Measurements from ENCODE around the gene PITPNB. TPM values are rescaled to one million over a fixed set of nuclear protein-coding genes. Genes with fewer than 3 reads are reported as not detected.
A peak's percentile ranks its signal among the peaks of the same experiment; 100 is the strongest.

The PITPNB gene
- total RNA-seq, 1 experiment from 2014 or later: 70.7 TPM

DNA sequence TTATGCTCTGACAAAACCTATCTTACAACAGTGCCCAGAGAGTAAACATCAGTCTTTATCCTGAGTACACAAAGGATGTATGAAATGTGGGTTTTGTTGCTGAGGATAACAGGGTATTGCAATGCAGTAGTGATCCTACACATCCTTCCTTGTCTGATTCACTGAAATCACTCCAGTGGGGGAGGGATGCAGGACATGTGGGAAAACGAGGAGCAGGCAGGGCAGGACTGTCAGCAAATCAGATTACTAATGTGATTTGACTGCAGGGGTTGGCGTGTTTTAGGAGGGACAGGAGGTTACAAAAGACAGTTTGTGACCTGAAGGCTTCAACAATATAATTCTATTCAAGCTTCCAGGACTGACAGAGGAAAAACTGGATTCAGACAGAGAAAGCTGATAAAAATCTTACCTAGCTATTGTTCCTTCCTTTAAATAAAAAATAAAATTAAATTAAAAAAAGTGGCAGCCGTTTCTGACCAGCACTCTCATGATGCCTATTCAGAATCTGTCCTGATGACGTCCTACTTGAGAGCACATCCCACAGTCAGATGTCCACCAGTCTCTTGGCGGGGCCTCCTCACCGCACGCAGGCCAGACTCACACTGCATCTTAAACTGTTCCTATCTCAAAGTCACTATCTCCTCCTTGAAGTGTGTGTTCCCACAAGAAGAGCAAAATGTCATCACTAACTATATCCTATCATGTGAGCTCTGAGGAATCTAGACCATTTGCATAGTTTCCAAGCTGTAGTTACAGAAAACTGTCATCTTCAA lies 66.9 kb downstream of the PITPNB start (continued):
- TF ChIP-seq, protein P1, sequence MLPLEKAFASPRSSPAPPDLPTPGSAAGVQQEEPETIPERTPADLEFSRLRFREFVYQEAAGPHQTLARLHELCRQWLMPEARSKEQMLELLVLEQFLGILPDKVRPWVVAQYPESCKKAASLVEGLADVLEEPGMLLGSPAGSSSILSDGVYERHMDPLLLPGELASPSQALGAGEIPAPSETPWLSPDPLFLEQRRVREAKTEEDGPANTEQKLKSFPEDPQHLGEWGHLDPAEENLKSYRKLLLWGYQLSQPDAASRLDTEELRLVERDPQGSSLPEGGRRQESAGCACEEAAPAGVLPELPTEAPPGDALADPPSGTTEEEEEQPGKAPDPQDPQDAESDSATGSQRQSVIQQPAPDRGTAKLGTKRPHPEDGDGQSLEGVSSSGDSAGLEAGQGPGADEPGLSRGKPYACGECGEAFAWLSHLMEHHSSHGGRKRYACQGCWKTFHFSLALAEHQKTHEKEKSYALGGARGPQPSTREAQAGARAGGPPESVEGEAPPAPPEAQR (CRISPR knock-in tag; IDR thresholded peaks at IDR 0.05): no peak
- no peak for TF ChIP-seq MXD4 (CRISPR knock-in tag; IDR thresholded peaks at IDR 0.05; ENCODE audit: borderline replicate concordance)

DNA sequence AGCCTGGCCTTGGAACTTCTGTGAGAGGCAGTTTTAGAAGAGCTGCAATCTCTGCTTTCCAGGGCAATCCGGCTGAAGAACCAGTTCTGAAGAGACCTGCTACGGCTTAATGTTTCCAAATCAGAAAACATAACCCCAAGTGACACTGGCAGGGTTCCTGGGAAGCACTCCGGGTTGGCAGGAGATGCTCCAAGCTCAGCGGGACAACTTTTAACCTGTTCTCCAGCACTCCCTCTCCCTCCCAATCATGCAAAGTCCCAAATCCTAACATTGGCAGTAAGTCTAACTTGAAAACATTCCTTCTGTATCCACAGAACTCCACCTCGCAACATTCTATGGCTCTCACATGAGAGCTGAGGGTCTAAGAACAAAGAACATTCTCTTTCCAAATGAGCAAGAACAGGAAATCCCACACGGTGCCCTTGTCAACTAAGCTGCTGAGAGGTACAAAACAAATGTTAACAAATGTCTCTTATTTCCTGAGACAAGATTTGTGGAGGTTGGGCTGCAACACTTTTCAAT lies 69.0 kb downstream of the PITPNB start:
- POLR2A ChIA-PET: interaction anchor here (0.8 kb wide), 1 partner anchor 10 kb away, joined by 3 read pairs; no protein-coding TSS in a partner anchor

DNA sequence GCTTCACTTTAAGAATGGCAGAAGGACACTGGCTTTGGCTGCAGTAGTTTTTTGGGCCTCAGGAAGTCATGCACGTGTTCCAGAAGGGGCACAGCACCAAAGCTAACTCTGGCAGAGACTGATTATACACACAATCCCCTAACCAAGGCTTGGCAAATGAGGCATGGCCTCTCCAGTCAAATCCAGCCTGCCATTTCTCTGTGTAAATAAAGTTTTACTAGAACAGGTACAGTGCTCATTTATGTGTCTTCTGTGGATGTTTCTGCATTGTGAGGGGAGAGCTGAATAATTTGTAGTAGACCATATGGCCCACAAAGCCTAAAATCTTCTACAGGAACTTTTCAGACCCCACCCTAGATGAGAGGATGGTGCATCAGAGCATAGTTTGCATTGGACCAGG lies 71.1 kb downstream of the PITPNB start:
- no peaks in the 10 kb centered on the region for H3K9me3 Mint-ChIP-seq
- H3K27me3 Mint-ChIP-seq (ENCODE audit: low read depth): no peaks in the 10 kb centered on the region
- ChIA-PET CTCF (interaction anchor here (0.9 kb wide), 1 partner anchor 39 kb away, joined by 3 read pairs; no protein-coding TSS in a partner anchor), POLR2A (interaction anchor here (0.7 kb wide), 1 partner anchor 816 kb away, joined by 3 read pairs; no protein-coding TSS in a partner anchor)
- peak overlapping the region; percentile 13; the same call in 1 of the 2 replicates for H3K27ac Mint-ChIP-seq
- TF ChIP-seq NR2C2 (CRISPR knock-in tag; IDR thresholded peaks at IDR 0.05) (no peak), CREM (CRISPR knock-in tag; IDR thresholded peaks at IDR 0.05) (no peak)
- H3K4me3 Mint-ChIP-seq: no peak overlapping the region
- no peak for ATAC-seq
- DNase-seq (ENCODE audit: low spot score): no peak
- H3K4me1 Mint-ChIP-seq: peaks cover 71% of the 10 kb centered on the region
- H3K36me3 Mint-ChIP-seq: peaks cover 19% of the 10 kb centered on the region

More for the DNA sequence above, 69.0 kb downstream of the PITPNB start:
- H3K36me3 Mint-ChIP-seq: peaks cover 33% of the 10 kb centered on the region
- ATAC-seq: peak; percentile 79
- CTCF ChIA-PET: interaction anchor here (1.2 to 1.7 kb wide), 5 partner anchors 10 to 434 kb away, joined by 3 to 7 read pairs (median 4); partner anchors contain the start of gene PITPNB
- peaks cover 66% of the 10 kb centered on the region for H3K4me1 Mint-ChIP-seq
- H3K9me3 Mint-ChIP-seq: no peaks in the 10 kb centered on the region
- H3K27ac Mint-ChIP-seq: peak overlapping the region; percentile 88
- no peak overlapping the region; the same call in 1 of the 2 replicates for H3K4me3 Mint-ChIP-seq
- no peaks in the 10 kb centered on the region for H3K27me3 Mint-ChIP-seq (ENCODE audit: low read depth)
- no peak for DNase-seq (ENCODE audit: low spot score)
- 0 out of 2 replicates have a peak, but pooled peaks have one; percentile 33 for TF ChIP-seq TEAD1 (CRISPR knock-in tag; IDR thresholded peaks at IDR 0.05)
- TF ChIP-seq, protein P2, sequence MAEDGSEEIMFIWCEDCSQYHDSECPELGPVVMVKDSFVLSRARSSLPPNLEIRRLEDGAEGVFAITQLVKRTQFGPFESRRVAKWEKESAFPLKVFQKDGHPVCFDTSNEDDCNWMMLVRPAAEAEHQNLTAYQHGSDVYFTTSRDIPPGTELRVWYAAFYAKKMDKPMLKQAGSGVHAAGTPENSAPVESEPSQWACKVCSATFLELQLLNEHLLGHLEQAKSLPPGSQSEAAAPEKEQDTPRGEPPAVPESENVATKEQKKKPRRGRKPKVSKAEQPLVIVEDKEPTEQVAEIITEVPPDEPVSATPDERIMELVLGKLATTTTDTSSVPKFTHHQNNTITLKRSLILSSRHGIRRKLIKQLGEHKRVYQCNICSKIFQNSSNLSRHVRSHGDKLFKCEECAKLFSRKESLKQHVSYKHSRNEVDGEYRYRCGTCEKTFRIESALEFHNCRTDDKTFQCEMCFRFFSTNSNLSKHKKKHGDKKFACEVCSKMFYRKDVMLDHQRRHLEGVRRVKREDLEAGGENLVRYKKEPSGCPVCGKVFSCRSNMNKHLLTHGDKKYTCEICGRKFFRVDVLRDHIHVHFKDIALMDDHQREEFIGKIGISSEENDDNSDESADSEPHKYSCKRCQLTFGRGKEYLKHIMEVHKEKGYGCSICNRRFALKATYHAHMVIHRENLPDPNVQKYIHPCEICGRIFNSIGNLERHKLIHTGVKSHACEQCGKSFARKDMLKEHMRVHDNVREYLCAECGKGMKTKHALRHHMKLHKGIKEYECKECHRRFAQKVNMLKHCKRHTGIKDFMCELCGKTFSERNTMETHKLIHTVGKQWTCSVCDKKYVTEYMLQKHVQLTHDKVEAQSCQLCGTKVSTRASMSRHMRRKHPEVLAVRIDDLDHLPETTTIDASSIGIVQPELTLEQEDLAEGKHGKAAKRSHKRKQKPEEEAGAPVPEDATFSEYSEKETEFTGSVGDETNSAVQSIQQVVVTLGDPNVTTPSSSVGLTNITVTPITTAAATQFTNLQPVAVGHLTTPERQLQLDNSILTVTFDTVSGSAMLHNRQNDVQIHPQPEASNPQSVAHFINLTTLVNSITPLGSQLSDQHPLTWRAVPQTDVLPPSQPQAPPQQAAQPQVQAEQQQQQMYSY (CRISPR knock-in tag; IDR thresholded peaks at IDR 0.05): no peak

DNA sequence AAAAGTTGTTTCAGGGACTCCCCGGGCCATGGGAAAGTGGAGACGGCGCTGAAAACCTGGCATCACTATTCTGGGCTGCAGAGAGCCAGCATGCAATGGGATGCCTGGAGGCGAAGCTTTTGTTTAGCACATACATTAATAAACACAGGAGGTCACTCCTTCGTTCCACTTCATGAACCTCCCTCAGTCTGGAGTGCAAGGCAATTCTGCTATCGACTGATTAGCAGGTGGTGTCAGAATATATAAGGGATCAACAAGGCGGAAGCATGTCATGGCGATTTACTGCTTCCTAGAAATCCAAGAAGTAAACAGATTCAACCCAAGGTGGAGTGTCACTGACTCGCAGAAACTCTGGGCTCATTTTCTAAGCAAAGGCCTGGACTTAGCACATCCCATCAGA lies 72.1 kb downstream of the PITPNB start:
- Mint-ChIP-seq H3K4me3 (no peak overlapping the region), H3K4me1 (peaks cover 67% of the 10 kb centered on the region), H3K36me3 (peaks cover 12% of the 10 kb centered on the region), H3K27me3 (ENCODE audit: low read depth) (no peaks in the 10 kb centered on the region), H3K27ac (peak overlapping the region; percentile 34; the same call in 1 of the 2 replicates), H3K9me3 (no peaks in the 10 kb centered on the region)
- CTCF ChIA-PET: no interaction called here
- POLR2A ChIA-PET: no interaction called here
- DNase-seq (ENCODE audit: low spot score) (no peak), ATAC-seq (no peak)
- no peak for TF ChIP-seq ZBTB21 (CRISPR knock-in tag; IDR thresholded peaks at IDR 0.05; ENCODE audit: borderline replicate concordance)
- TF ChIP-seq MYBL2 (CRISPR knock-in tag; IDR thresholded peaks at IDR 0.05): no peak
- TF ChIP-seq, protein P3, sequence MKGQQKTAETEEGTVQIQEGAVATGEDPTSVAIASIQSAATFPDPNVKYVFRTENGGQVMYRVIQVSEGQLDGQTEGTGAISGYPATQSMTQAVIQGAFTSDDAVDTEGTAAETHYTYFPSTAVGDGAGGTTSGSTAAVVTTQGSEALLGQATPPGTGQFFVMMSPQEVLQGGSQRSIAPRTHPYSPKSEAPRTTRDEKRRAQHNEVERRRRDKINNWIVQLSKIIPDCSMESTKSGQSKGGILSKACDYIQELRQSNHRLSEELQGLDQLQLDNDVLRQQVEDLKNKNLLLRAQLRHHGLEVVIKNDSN (CRISPR knock-in tag; IDR thresholded peaks at IDR 0.05): no peak

Data from WTC11 (cell line).